Progenitor cell of endocrine pancreas (in vitro differentiated cells): ENCODE results near the gene ADCK2. TPM values are rescaled to one million over a fixed set of nuclear protein-coding genes. Genes with fewer than 3 reads are reported as not detected.

ENCODE experiments used
- DNase-seq: peaks from one replicate; pipeline ENCODE4 v3.0.0; 2021; ENCODE audit warnings: low spot score; ENCODE audit not compliant: unreplicated experiment
- H3K27ac Mint-ChIP-seq: 2 replicates; pipeline ENCODE4 v1.8.0; 2021; ENCODE audit warnings: mild to moderate bottlenecking, moderate library complexity, mixed read lengths
- H3K27me3 Mint-ChIP-seq: 2 replicates; pipeline ENCODE4 v1.8.0; 2021; ENCODE audit warnings: mixed read lengths
- H3K36me3 Mint-ChIP-seq: 2 replicates; pipeline ENCODE4 v1.8.0; 2022; ENCODE audit warnings: mixed read lengths; ENCODE audit not compliant: insufficient read depth
- H3K4me1 Mint-ChIP-seq: 2 replicates; pipeline ENCODE4 v1.8.0; 2021; ENCODE audit warnings: low read depth, mixed read lengths
- H3K4me3 Mint-ChIP-seq: 2 replicates; pipeline ENCODE4 v1.8.0; 2021; ENCODE audit warnings: low read depth, mild to moderate bottlenecking, moderate library complexity, mixed read lengths
- H3K9me3 Mint-ChIP-seq: 2 replicates; pipeline ENCODE4 v1.8.0; 2021; ENCODE audit warnings: low read depth, mixed read lengths
- CTCF ChIP-seq: fragments of 200-600 bp; sonication (generic); IDR thresholded peaks from one replicate; pipeline ENCODE4 v1.5.0; 2021; ENCODE audit warnings: antibody characterized with exemption, mild to moderate bottlenecking; ENCODE audit not compliant: unreplicated experiment
- total RNA-seq: library from RNA; stranded (reverse); gene quantifications from 2 replicates; pipeline ENCODE4 v1.2.1, GENCODE V29; 2021

Gene ADCK2
- total RNA-seq, 1 donor from 2014 or later, result 21.9 TPM

- Mint-ChIP-seq H3K27ac (no peak overlapping the region), H3K9me3 (no peaks in the 10 kb centered on the region), H3K27me3 (no peaks in the 10 kb centered on the region), H3K36me3 (no peaks in the 10 kb centered on the region), H3K4me1 (peaks cover 17% of the 10 kb centered on the region), H3K4me3 (no peak overlapping the region)
- DNase-seq, result no peak
- TF ChIP-seq CTCF, result no peak
Observed at GRCh38 chr7:140694592-140694991, 21.8 kb downstream of the ADCK2 start.

GRCh38 chr7:140695381-140695780, 22.6 kb downstream of the ADCK2 start:
- Mint-ChIP-seq H3K36me3 (no peaks in the 10 kb centered on the region), H3K27ac (no peak overlapping the region), H3K4me1 (peaks cover 18% of the 10 kb centered on the region), H3K27me3 (no peaks in the 10 kb centered on the region), H3K9me3 (no peaks in the 10 kb centered on the region), H3K4me3 (no peak overlapping the region)
- no peak for TF ChIP-seq CTCF
- DNase-seq, result no peak

GRCh38 chr7:140696024-140696679, 23.4 kb downstream of the ADCK2 start:
- peak overlapping the region; percentile 99 for H3K4me3 Mint-ChIP-seq
- no peak for TF ChIP-seq CTCF
- peaks cover 18% of the 10 kb centered on the region for H3K4me1 Mint-ChIP-seq
- no peaks in the 10 kb centered on the region for H3K36me3 Mint-ChIP-seq
- DNase-seq, result peak; percentile 90
- no peaks in the 10 kb centered on the region for H3K27me3 Mint-ChIP-seq
- no peaks in the 10 kb centered on the region for H3K9me3 Mint-ChIP-seq
- H3K27ac Mint-ChIP-seq, result peak overlapping the region; percentile 99

- Mint-ChIP-seq H3K27ac (peak within 1 kb of the TSS; percentile 99), H3K36me3 (no peaks in the 10 kb centered on the region), H3K9me3 (no peaks in the 10 kb centered on the region), H3K4me3 (peak within 1 kb of the TSS; percentile 99), H3K27me3 (no peaks in the 10 kb centered on the region), H3K4me1 (peaks cover 18% of the 10 kb centered on the region)
- peak; percentile 64 for DNase-seq
- no peak for TF ChIP-seq CTCF
Observed at GRCh38 chr7:140696680-140697446, 24.1 kb downstream of the ADCK2 start, which contains the start of gene NDUFB2. NDUFB2 (plus strand) TSS chr7:140696708; CDS start chr7:140696745, 37 bp downstream.

GRCh38 chr7:140697447-140698143, 24.9 kb downstream of the ADCK2 start:
- no peak for TF ChIP-seq CTCF
- Mint-ChIP-seq H3K4me3 (peak overlapping the region; percentile 99), H3K9me3 (no peaks in the 10 kb centered on the region), H3K27ac (peak overlapping the region; percentile 99), H3K27me3 (no peaks in the 10 kb centered on the region), H3K36me3 (no peaks in the 10 kb centered on the region), H3K4me1 (peaks cover 18% of the 10 kb centered on the region)
- no peak for DNase-seq
